K562 (cell line): ENCODE measurements around the gene PITHD1. TPM values are rescaled to one million over a fixed set of nuclear protein-coding genes. Genes with fewer than 3 reads are reported as not detected.

Experiments
- AFF1 ChIP-seq, 2 experiments: fragments of 450-650 bp; IDR thresholded peaks; 2 replicates each; pipeline ENCODE4 v1.6.1; 2018; ENCODE audit warnings: mild to moderate bottlenecking in 2 of 2, low read depth in 1 of 2; ENCODE audit not compliant: partially characterized antibody in 2 of 2
- ATF2 ChIP-seq: sonication (generic); formaldehyde crosslinking; IDR thresholded peaks from 2 replicates; pipeline ENCODE4 v1.8.1; 2022; ENCODE audit warnings: missing genetic modification reagents
- CREB1 ChIP-seq, 2 experiments: sonication (generic) in 1 of 2; formaldehyde crosslinking in 1 of 2; IDR thresholded peaks; 2 replicates each; pipeline versions ENCODE4 v1.6.1 to v1.8.0; 2012 to 2022; ENCODE audit warnings: inconsistent platforms in 1 of 2, mild to moderate bottlenecking in 1 of 2, missing genetic modification reagents in 1 of 2, moderate library complexity in 1 of 2
- DEAF1 ChIP-seq: fragments of 450-650 bp; formaldehyde crosslinking; IDR thresholded peaks from 2 replicates; pipeline ENCODE4 v1.4.0; 2020; ENCODE audit warnings: mild to moderate bottlenecking, moderate library complexity
- ZNF717 ChIP-seq: fragments of 250-450 bp; sonication (Bioruptor Pico); IDR thresholded peaks from 2 replicates; pipeline ENCODE4 v1.5.0; 2021
- polyA plus RNA-seq, 8 experiments: library from polyadenylated mRNA; depleted of rRNA in 4 of 8; stranded (reverse) in 5 of 8; unstranded in 3 of 8; fragments of >200 nt; fragmentation: Nextera tagmentation in 2 of 8; fragmentation: Illumina TruSeq in 1 of 8; extraction: Ambion mirVana in 2 of 8; extraction: Trizol in 1 of 8; gene quantifications; 2 replicates each; pipeline versions ENCODE4 v1.2.1 to v1.2.3, GENCODE V29; 2011 to 2014; ENCODE audit warnings: inconsistent platforms in 1 of 8, missing spikeins in 1 of 8
- total RNA-seq, 7 experiments: library from RNA; depleted of rRNA in 6 of 7; stranded (reverse); fragments of >200 nt in 6 of 7; fragmentation: Illumina TruSeq in 2 of 7; extraction: Trizol in 2 of 7; gene quantifications; 2 replicates each; pipeline versions ENCODE4 v1.2.1 to v1.2.3, GENCODE V29; 2011 to 2021; ENCODE audit warnings: low replicate concordance in 1 of 7

Gene PITHD1
- total and polyA plus RNA-seq, 9 of the 15 experiments (the other 6 are each of a cell fraction or from before 2014, with no cell fraction given) = 46.5 to 175 (median 149) TPM

- TF ChIP-seq ATF2 (CRISPR knock-in tag) (peak; percentile 92), AFF1 (IDR thresholded peaks at IDR 0.05; ENCODE audit: low read depth in 1 of 2, partially characterized antibody in 2 of 2) (peak in 1 of 2 experiments; percentile 64), DEAF1 (CRISPR knock-in tag) (peak; percentile 72), ZNF717 (CRISPR knock-in tag) (no peak), CREB1 (IDR thresholded peaks at IDR 0.05) (peak; percentile 38; the same call in 1 of the 2 replicates), CREB1 (CRISPR knock-in tag; IDR thresholded peaks at IDR 0.05) (peak; percentile 76)
These were observed 31.5 kb downstream of the PITHD1 start (continued) for GRCh38 chr1:23809751-23810171.
